NT2/D1 (cell line): Measurements from ENCODE around the gene CLUH.

Experiments used
- DNase-seq: peaks from one replicate; pipeline ENCODE4 v3.0.0-alpha.2; 2011; ENCODE audit warnings: low read depth, low spot score
- H3K27me3 ChIP-seq: 2 replicates; pipeline ENCODE4 v1.6.0; 2011; ENCODE audit warnings: mild to moderate bottlenecking; ENCODE audit not compliant: insufficient read length, insufficient read depth
- H3K36me3 ChIP-seq: 2 replicates; pipeline ENCODE4 v1.6.1; 2011; ENCODE audit warnings: mild to moderate bottlenecking, low read length, mixed read lengths; ENCODE audit not compliant: insufficient read depth, insufficient read length
- H3K4me1 ChIP-seq: 2 replicates; pipeline ENCODE4 v1.5.1; 2011; ENCODE audit not compliant: insufficient read depth, insufficient read length
- H3K4me3 ChIP-seq: 2 replicates; pipeline ENCODE4 v1.5.1; 2011; ENCODE audit warnings: low read depth; ENCODE audit not compliant: insufficient read length
- H3K9ac ChIP-seq: 2 replicates; pipeline ENCODE4 v1.6.0; 2011; ENCODE audit warnings: low read depth; ENCODE audit not compliant: insufficient read length
- H3K9me3 ChIP-seq: 2 replicates; pipeline ENCODE4 v1.5.1; 2011; ENCODE audit warnings: mild to moderate bottlenecking, low read length; ENCODE audit not compliant: insufficient read depth
- SUZ12 ChIP-seq: IDR thresholded peaks from 2 replicates; pipeline ENCODE4 v1.6.1; 2011; ENCODE audit not compliant: insufficient read length, insufficient read depth; ENCODE audit errors: extremely low read depth
- YY1 ChIP-seq: IDR thresholded peaks from 2 replicates; pipeline ENCODE4 v1.6.1; 2011; ENCODE audit not compliant: insufficient read length, insufficient read depth
- ZNF274 ChIP-seq: IDR thresholded peaks from 2 replicates; pipeline ENCODE4 v1.6.1; 2011; ENCODE audit warnings: mild to moderate bottlenecking, low read depth, low read length

The CLUH gene

DNA sequence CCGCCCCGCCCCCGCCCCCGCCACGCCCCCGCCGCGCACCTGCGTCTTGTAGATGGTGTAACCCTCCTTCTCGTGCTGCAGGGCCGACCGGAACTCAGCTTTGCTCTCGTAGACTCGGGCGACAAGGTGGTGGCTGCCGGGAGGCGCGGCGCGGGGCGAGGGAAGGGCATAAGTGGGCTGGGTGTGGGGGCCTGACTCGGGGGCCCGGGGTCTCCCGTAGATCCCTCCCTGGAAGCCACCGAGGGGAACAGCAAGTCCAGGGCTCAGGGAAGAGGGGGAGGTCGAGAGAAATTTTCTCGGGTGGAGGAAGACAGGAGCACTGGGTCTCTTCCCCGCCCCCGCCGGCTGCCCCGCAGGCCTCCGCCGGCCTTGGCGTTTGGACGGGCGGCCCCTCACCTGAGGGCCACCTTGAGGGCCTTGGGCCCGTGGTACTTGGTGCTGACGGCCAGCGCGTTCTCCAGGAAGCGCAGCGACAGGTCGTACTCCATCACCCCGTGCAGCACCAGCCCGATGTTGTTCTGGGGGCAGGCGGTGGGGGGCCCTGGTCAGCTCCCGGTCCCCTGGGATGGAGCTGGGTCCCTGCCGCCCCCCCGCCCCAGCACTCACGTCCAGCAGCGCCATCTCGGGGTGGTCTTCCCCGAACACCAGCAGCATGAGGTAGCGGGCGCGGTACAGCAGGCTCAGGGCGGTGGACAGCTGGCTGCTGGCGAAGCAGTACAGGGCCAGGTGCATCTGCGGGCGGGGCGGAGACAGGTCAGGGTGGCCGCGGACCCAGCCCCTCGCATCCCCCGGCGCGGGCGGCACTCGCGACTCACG, 19.4 kb downstream of the CLUH start:
- DNase-seq = no peak
- no peaks in the 10 kb centered on the region for H3K27me3 ChIP-seq
- peaks cover 4% of the 10 kb centered on the region for H3K4me1 ChIP-seq
- no peak for TF ChIP-seq ZNF274
- TF ChIP-seq SUZ12 = no peak
- TF ChIP-seq YY1 = no peak
- H3K9me3 ChIP-seq = no peaks in the 10 kb centered on the region
- no peak overlapping the region for H3K4me3 ChIP-seq
- peaks cover 64% of the 10 kb centered on the region for H3K36me3 ChIP-seq
- H3K9ac ChIP-seq = no peak overlapping the region

DNA sequence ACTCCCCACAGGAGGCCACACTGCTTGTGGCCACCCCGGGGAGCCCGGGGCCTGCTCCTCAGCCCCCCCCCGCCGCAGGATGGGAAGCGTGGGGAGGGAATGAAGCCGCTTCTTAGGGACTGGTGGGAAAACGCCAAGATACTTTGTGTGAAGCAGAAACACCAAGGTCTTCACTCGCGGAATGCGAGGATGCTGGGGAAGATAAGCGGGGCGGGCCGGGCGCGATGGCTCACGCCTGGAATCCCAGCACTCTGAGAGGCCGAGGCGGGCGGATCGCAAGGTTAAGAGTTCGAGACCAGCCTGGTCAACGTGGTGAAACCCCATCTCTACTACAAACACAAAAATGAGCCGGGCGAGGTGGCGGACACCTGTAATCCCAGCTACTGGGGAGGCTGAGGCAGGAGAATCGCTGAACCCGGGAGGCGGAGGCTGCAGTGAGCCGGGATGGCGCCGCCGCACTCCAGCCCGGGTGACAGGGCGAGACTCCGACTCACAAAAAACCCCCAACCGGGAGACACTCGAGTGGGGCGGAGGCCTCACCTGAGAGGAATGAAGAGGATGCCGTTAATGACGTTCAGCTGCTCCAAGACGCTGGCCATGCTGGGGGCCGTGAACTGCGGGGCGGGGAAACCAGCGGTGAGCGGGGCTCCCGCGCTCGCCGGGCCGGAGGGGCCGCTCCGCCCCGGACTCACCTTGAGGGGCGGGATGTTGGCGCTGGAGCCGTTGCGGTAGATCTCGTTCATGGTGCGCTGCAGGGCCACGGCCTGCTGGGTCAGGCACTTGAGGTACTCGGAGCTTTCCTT, 20.3 kb downstream of the CLUH start:
- Histone ChIP-seq H3K27me3 (no peaks in the 10 kb centered on the region), H3K4me3 (no peak overlapping the region), H3K9me3 (no peaks in the 10 kb centered on the region), H3K36me3 (peaks cover 58% of the 10 kb centered on the region), H3K4me1 (peaks cover 4% of the 10 kb centered on the region), H3K9ac (no peak overlapping the region)
- no peak for DNase-seq
- no peak for TF ChIP-seq YY1
- TF ChIP-seq ZNF274 = no peak
- no peak for TF ChIP-seq SUZ12

DNA sequence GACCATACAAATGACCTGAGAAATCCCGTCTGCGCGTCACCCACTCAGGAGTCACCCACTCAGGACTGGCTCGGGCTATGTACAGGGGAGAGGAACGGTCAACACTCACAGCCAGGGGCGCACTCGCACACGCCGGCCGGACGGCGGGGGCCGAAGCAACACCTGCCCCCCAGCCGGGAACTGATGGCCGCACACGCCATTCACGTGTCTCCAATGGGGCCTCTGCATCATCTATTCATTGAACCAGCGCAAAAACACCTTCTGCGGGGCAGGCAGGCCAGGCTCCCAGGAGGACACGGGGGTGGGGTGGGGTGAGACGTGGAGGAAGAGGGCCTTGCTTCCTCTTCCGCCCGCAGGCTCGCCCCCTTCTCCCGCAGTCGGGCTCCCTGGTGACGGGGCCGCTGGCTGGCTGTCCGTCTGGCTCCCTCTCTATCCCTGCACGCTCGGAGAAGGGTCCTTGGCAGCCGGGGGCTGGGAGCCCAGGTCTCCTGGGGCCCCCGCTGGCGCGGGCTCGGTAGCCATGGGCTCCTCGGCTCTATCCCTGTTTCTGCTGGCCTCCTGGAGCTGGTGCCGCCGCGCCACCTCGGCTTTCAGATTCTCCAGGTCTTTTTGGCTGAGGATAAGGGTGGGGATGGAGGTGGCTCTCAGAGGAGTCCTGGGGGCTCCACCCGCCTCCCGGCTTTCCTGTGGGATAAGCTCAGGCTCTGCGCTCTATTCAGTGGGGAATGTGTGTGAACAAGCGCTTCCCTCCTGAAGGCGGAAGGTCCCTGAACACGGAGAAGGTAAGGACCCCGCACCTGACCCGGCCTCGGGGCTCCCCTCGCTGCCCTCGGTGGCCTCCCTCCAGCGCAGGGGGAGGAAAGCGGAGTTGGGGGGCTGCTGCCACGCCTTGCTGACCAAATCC, 21.1 kb downstream of the CLUH start:
- no peak for DNase-seq

DNA sequence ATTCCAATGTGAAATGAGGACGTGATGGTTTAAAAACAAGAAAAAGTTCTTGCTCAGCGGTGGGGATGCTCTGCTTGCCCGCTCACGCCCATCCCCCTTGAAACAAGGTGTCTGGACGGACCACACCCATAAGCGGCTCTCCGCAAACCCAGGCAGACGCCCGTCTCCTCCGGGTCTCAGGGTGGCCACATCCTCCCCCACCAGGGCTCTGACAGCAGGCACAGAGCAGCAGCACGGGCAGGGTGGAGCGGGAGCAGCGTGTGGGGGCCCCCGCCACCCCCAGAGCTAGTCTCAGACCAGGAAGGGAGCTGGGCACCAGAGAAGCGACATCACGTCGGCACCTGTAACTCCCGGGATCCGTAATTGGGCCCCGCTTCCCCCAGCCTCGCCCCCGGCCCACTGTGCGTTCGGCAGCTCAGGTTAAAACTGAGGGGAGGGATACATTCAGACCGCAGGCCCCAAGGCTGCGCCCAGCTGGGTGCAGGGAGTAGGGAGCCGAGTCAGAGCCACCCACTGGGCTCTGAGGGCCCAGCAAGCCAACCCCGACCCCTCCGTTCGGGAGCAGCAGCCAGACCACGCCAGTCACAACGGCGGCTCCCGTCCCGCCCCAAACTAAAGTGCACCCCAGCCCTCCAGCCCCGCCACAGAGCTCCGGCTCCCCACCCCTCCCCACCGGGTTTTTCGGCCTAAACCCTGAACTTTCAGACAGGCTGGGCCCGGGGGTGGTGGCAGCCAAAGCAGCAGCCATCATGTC, 22.0 kb downstream of the CLUH start:
- TF ChIP-seq ZNF274 (no peak), SUZ12 (no peak), YY1 (no peak)
- H3K4me3 ChIP-seq = no peak overlapping the region
- H3K4me1 ChIP-seq = peaks cover 6% of the 10 kb centered on the region
- no peak overlapping the region for H3K9ac ChIP-seq
- H3K27me3 ChIP-seq = no peaks in the 10 kb centered on the region
- peaks cover 44% of the 10 kb centered on the region for H3K36me3 ChIP-seq
- no peaks in the 10 kb centered on the region for H3K9me3 ChIP-seq
- DNase-seq = no peak

More for the DNA sequence above, 21.1 kb downstream of the CLUH start:
- Histone ChIP-seq H3K27me3 (no peaks in the 10 kb centered on the region), H3K4me1 (peaks cover 6% of the 10 kb centered on the region), H3K9ac (no peak overlapping the region), H3K4me3 (no peak overlapping the region), H3K9me3 (no peaks in the 10 kb centered on the region), H3K36me3 (peaks cover 49% of the 10 kb centered on the region)
- TF ChIP-seq SUZ12 (no peak), YY1 (no peak), ZNF274 (no peak)

DNA sequence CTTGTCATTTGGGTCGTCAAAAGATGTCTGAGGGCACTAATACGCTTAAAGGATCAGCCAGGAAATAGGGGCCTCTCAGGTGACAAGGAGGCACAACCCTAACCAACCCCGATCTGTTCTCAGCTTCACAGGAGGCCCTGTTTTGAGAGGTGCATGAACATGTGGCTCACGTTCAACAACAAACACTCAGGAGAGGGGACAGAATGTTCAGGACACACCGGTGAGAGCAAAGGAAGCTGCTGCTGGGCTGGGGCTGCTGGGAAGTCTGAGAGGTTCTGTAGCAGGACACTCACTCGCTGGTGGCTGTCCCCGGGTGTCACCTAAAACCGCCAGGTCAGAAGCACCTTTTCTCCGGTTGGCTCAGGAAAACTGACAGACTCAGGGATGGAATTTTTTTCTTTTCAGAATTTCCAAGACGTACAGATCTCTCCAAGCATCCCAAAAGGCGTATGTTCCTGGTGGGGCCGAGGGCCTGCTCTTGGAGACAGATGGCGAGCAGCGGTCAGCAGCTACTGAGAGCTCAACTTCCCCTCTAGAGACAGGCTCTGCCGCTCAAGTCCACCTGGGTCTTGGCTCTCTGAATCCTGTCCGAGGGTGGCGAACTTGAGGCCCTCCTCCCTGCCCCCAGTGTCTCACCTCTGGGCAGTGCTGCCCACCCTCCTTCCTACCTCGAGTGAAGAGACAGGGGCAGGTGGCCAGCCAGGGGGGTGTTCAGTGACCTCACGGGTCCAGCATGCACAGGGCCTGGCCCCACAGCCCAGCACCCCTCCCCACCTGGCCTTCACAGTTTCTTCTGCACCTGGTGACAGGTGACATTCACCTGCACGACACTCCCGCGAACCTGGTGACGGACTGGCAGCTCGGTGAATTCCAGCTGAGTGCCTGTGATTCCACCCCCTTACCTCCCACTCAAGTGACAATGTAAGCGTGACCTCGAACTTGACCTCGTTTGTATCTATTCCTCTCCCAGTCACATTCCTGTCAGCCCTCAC, 22.9 kb downstream of the CLUH start:
- H3K9ac ChIP-seq = no peak overlapping the region
- TF ChIP-seq SUZ12 (no peak), ZNF274 (no peak), YY1 (no peak)
- peaks cover 48% of the 10 kb centered on the region for H3K36me3 ChIP-seq
- H3K9me3 ChIP-seq = no peaks in the 10 kb centered on the region
- DNase-seq = no peak
- H3K4me3 ChIP-seq = no peak overlapping the region
- peaks cover 6% of the 10 kb centered on the region for H3K4me1 ChIP-seq
- no peaks in the 10 kb centered on the region for H3K27me3 ChIP-seq

DNA sequence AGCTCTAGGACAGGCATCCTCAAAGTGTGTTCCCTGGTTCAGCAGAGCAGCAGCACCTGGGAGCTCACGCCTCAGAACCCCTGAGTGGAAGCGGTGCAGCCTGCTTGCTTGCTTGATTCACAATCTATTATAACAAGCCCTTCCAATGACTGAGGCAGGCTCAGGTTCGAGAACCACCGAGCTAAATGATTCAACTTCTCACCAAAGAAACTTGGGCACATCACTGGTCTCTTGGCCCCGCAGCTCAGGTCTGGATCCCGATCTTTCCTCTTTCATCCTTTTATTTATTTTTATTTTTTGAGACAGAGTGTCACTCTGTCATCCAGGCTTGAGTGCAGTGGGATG, 24.5 kb downstream of the CLUH start:
- peaks cover 6% of the 10 kb centered on the region for H3K4me1 ChIP-seq
- no peak for DNase-seq
- H3K9ac ChIP-seq = no peak overlapping the region
- H3K4me3 ChIP-seq = no peak overlapping the region
- H3K27me3 ChIP-seq = no peaks in the 10 kb centered on the region
- no peaks in the 10 kb centered on the region for H3K9me3 ChIP-seq
- peaks cover 41% of the 10 kb centered on the region for H3K36me3 ChIP-seq
- TF ChIP-seq SUZ12 (no peak), ZNF274 (no peak)
